B cell (primary cell): ENCODE results near the gene GON4L. TPM values are rescaled to one million over a fixed set of nuclear protein-coding genes. Genes with fewer than 3 reads are reported as not detected.

Experiments used
- ATAC-seq: fragments of 200-7000 bp; cut with Tn5 transposase; one replicate; pipeline ENCODE4 v1.10.0; 2021; ENCODE audit warnings: low read depth, mild to moderate bottlenecking, moderate number of reproducible peaks, moderate library complexity
- CTCF ChIA-PET: fragments of 350-600 bp; sonication (Branson Sonifier 250); formaldehyde crosslinking; loops from one replicate; lab custom pipeline; 2021; ENCODE audit warnings: antibody characterized with exemption, inconsistent platforms; lab: Charles Lee
- POLR2A ChIA-PET: fragments of 350-600 bp; sonication (Branson Sonifier 250); formaldehyde crosslinking; loops from one replicate; lab custom pipeline; 2021; ENCODE audit warnings: antibody characterized with exemption; lab: Charles Lee
- DNase-seq: peaks from one replicate; pipeline ENCODE4 v3.0.0; 2013
- H2AFZ ChIP-seq: 2 replicates; pipeline ENCODE4 v1.6.1; 2012; ENCODE audit warnings: mild to moderate bottlenecking, low read depth, low read length; ENCODE audit not compliant: insufficient read depth, poor library complexity, severe bottlenecking
- H3K27ac ChIP-seq, 2 donors: 1 replicate in 1 of 2; 2 replicates in 1 of 2; pipeline ENCODE4 v1.5.1; 2012 to 2013; ENCODE audit warnings: low read length in 2 of 2, mild to moderate bottlenecking in 2 of 2, moderate library complexity in 1 of 2
- H3K27me3 ChIP-seq, 4 experiments: fragments of 200-600 bp in 1 of 4; sonication (generic) in 1 of 4; replicated peaks in 1 of 4; 1 replicate in 2 of 4; 2 replicates in 2 of 4; pipeline versions ENCODE4 v1.6.1 to v1.7.0; 2013 to 2016; ENCODE audit warnings: low read length in 3 of 4, mild to moderate bottlenecking in 2 of 4, mixed read lengths in 1 of 4, moderate library complexity in 1 of 4; ENCODE audit not compliant: insufficient read depth in 4 of 4, control insufficient read depth in 3 of 4; ENCODE audit errors: control extremely low read depth in 1 of 4
- H3K36me3 ChIP-seq, 2 experiments: replicated peaks in 1 of 2; 1 replicate in 1 of 2; 2 replicates in 1 of 2; pipeline versions ENCODE4 v1.6.1 to v1.7.1; 2013; ENCODE audit warnings: low read length in 1 of 2; ENCODE audit not compliant: insufficient read depth in 2 of 2, control insufficient read depth in 1 of 2; ENCODE audit errors: control extremely low read depth in 1 of 2, extremely low read depth in 1 of 2
- H3K4me1 ChIP-seq, 2 donors: fragments of 200-600 bp in 1 of 2; sonication (generic) in 1 of 2; 1 replicate in 1 of 2; 2 replicates in 1 of 2; pipeline versions ENCODE4 v1.5.1 to v1.6.1; 2013 to 2017; ENCODE audit warnings: low read length in 2 of 2; ENCODE audit not compliant: control insufficient read depth in 2 of 2, insufficient read depth in 2 of 2
- H3K4me2 ChIP-seq: replicated peaks from 2 replicates; pipeline ENCODE3; 2012; ENCODE audit warnings: mild to moderate bottlenecking, low read depth, low read length; ENCODE audit not compliant: poor library complexity, severe bottlenecking
- H3K4me3 ChIP-seq, 5 experiments: fragments of 200-600 bp in 1 of 5; sonication (generic) in 1 of 5; 1 replicate in 3 of 5; 2 replicates in 2 of 5; pipeline versions ENCODE4 v1.5.1 to v1.7.0; 2011 to 2016; ENCODE audit warnings: low read length in 4 of 5, mild to moderate bottlenecking in 4 of 5, low read depth in 2 of 5, control low read depth in 1 of 5, moderate library complexity in 1 of 5; ENCODE audit not compliant: insufficient read depth in 1 of 5; ENCODE audit errors: control extremely low read depth in 1 of 5, extremely low read depth in 1 of 5
- H3K79me2 ChIP-seq: fragments of 200-600 bp; sonication (generic); one replicate; pipeline ENCODE4 v1.6.0; 2016; ENCODE audit warnings: low read length; ENCODE audit not compliant: control insufficient read depth, insufficient read depth
- H3K9ac ChIP-seq: fragments of 200-600 bp; sonication (generic); 2 replicates; pipeline ENCODE4 v1.6.1; 2017; ENCODE audit warnings: mild to moderate bottlenecking, low read length, moderate library complexity
- H3K9me3 ChIP-seq, 3 donors: one replicate each; pipeline versions ENCODE4 v1.6.1 to v1.7.1; 2013; ENCODE audit warnings: low read length in 2 of 3; ENCODE audit not compliant: control insufficient read depth in 2 of 3, insufficient read depth in 1 of 3; ENCODE audit errors: control extremely low read depth in 1 of 3
- H4K20me1 ChIP-seq: 2 replicates; pipeline ENCODE4 v1.6.0; 2012; ENCODE audit warnings: mild to moderate bottlenecking, low read length; ENCODE audit not compliant: insufficient read depth, control insufficient read depth, poor library complexity, severe bottlenecking
- H3K27ac Mint-ChIP-seq: one replicate; pipeline ENCODE4 v1.8.0; 2021; ENCODE audit warnings: mixed read lengths
- H3K27me3 Mint-ChIP-seq: one replicate; pipeline ENCODE4 v1.8.0; 2021; ENCODE audit warnings: mixed read lengths
- H3K4me1 Mint-ChIP-seq: one replicate; pipeline ENCODE4 v1.8.0; 2021; ENCODE audit warnings: mixed read lengths
- H3K4me3 Mint-ChIP-seq: one replicate; pipeline ENCODE4 v1.8.0; 2021; ENCODE audit warnings: mixed read lengths
- H3K9me3 Mint-ChIP-seq: one replicate; pipeline ENCODE4 v1.8.0; 2022; ENCODE audit warnings: mixed read lengths; ENCODE audit not compliant: insufficient read depth
- CTCF ChIP-seq: fragments of 200-600 bp; IDR thresholded peaks from one replicate; pipeline ENCODE4 v1.8.0; 2022; ENCODE audit warnings: antibody characterized with exemption, mild to moderate bottlenecking
- EZH2 ChIP-seq: IDR thresholded peaks from 2 replicates; pipeline ENCODE4 v1.6.1; 2012; ENCODE audit warnings: borderline replicate concordance, low read depth, mild to moderate bottlenecking, moderate library complexity, low read length; ENCODE audit not compliant: insufficient read depth, poor library complexity, severe bottlenecking
- WGBS: methylation state at CpG from one replicate; pipeline ENCODE4 v1.1.5; 2013; ENCODE audit warnings: missing lambda C conversion rate; ENCODE audit not compliant: insufficient coverage; 5-methylcytosine and 5-hydroxymethylcytosine counted together
- intact Hi-C: fragments of 100-400 bp; cut with micrococcal nuclease; formaldehyde crosslinking; loops from one replicate; pipeline ENCODE4 v1.10.0; 2022
- polyA plus RNA-seq: library from polyadenylated mRNA; depleted of rRNA; stranded (reverse); fragments of >200 nt; gene quantifications from 2 replicates; pipeline ENCODE4 v1.2.3, GENCODE V29; 2012
- total RNA-seq, 2 donors: library from RNA; stranded (reverse); fragments of 120-200 nt in 1 of 2; gene quantifications; 1 replicate in 1 of 2; 2 replicates in 1 of 2; pipeline versions ENCODE4 v1.2.3 to v1.2.4, GENCODE V29; 2013 to 2022

The GON4L gene
- total and polyA plus RNA-seq, 2 donors (not counting 1 experiment from before 2014, with no cell fraction given): 54.4 to 127 TPM

- Mint-ChIP-seq H3K27ac (no peak overlapping the region), H3K9me3 (no peaks in the 10 kb centered on the region), H3K4me1 (peaks cover 27% of the 10 kb centered on the region), H3K4me3 (no peak overlapping the region), H3K27me3 (peaks cover 11% of the 10 kb centered on the region)
- ChIA-PET POLR2A (no interaction called here), CTCF (no interaction called here)
- H3K9me3 ChIP-seq: no peaks in the 10 kb centered on the region
- peaks cover 11 to 38% of the 10 kb centered on the region in 2 donors for H3K4me1 ChIP-seq
- no CpG with 5 or more reads among the region's 2 CpGs for WGBS
- no peaks in the 10 kb centered on the region for H4K20me1 ChIP-seq
- intact Hi-C loops: no loop called here
- TF ChIP-seq EZH2 (no peak), CTCF (no peak)
- no peak overlapping the region for H3K9ac ChIP-seq
- no peaks in the 10 kb centered on the region for H3K36me3 ChIP-seq
- peaks cover 15% of the 10 kb centered on the region for H3K79me2 ChIP-seq
- no peak overlapping the region for H3K4me3 ChIP-seq
- DNase-seq: no peak
- no peak overlapping the region for H3K4me2 ChIP-seq
- H3K27ac ChIP-seq: no peak overlapping the region
- H3K27me3 ChIP-seq: peaks cover 0 to 4% (median 2%) of the 10 kb centered on the region in 4 experiments
- peak overlapping the region; percentile 74 for H2AFZ ChIP-seq
- no peak for ATAC-seq
These were observed 4.0 kb upstream of the GON4L start for GRCh38 chr1:155860970-155861510.
